DOHH2 (cell line): Measurements from ENCODE around the gene SMURF2.

Experiments
- H3F3A ChIP-seq: fragments of 200-600 bp; sonication (generic), shearing (Covaris generic); 2 replicates; pipeline ENCODE4 v1.6.0; 2016; ENCODE audit warnings: antibody characterized with exemption, mild to moderate bottlenecking; ENCODE audit not compliant: control insufficient read depth, insufficient read depth
- H3K27ac ChIP-seq: fragments of 200-600 bp; sonication (generic); 2 replicates; pipeline ENCODE4 v1.5.1; 2014; ENCODE audit warnings: low read depth, mild to moderate bottlenecking, low read length, moderate library complexity
- H3K27me3 ChIP-seq: fragments of 200-600 bp; sonication (generic); 2 replicates; pipeline ENCODE4 v1.6.1; 2014; ENCODE audit warnings: mild to moderate bottlenecking, low read length, mixed read lengths; ENCODE audit not compliant: control insufficient read depth
- H3K36me3 ChIP-seq: fragments of 200-600 bp; sonication (generic); 2 replicates; pipeline ENCODE4 v1.6.1; 2014; ENCODE audit warnings: mild to moderate bottlenecking, low read length, moderate library complexity, mixed read lengths; ENCODE audit not compliant: control insufficient read depth
- H3K4me1 ChIP-seq: fragments of 200-600 bp; sonication (generic); 2 replicates; pipeline ENCODE4 v1.6.1; 2014; ENCODE audit warnings: mild to moderate bottlenecking, low read length, mixed read lengths; ENCODE audit not compliant: control insufficient read depth
- H3K4me2 ChIP-seq: fragments of 200-600 bp; sonication (generic); 2 replicates; pipeline ENCODE4 v1.6.0; 2014; ENCODE audit warnings: mild to moderate bottlenecking, low read length, moderate library complexity
- H3K4me3 ChIP-seq: fragments of 200-600 bp; sonication (generic); 2 replicates; pipeline ENCODE4 v1.5.1; 2014; ENCODE audit warnings: mild to moderate bottlenecking, low read length, mixed read lengths
- H3K79me2 ChIP-seq: fragments of 200-600 bp; sonication (generic); 2 replicates; pipeline ENCODE4 v1.6.1; 2014; ENCODE audit warnings: mild to moderate bottlenecking, low read length, mixed read lengths; ENCODE audit not compliant: control insufficient read depth
- H3K9me2 ChIP-seq: fragments of 200-600 bp; sonication (generic); replicated peaks from 2 replicates; pipeline ENCODE4 v1.6.1; 2014; ENCODE audit warnings: mild to moderate bottlenecking, low read length, mixed read lengths; ENCODE audit not compliant: control insufficient read depth
- H3K9me3 ChIP-seq: fragments of 200-600 bp; sonication (generic); 2 replicates; pipeline ENCODE4 v1.6.1; 2014; ENCODE audit warnings: antibody characterized with exemption, low read length, mixed read lengths; ENCODE audit not compliant: control insufficient read depth, insufficient read depth
- H4K20me1 ChIP-seq: fragments of 200-600 bp; sonication (generic); 2 replicates; pipeline ENCODE4 v1.6.0; 2014; ENCODE audit warnings: low read depth, mild to moderate bottlenecking, antibody characterized with exemption, low read length, moderate library complexity; ENCODE audit not compliant: control insufficient read depth, insufficient read depth
- CTCF ChIP-seq: fragments of 200-600 bp; sonication (generic); IDR thresholded peaks from one replicate; pipeline ENCODE4 v1.5.1; 2014; ENCODE audit warnings: antibody characterized with exemption, mild to moderate bottlenecking, low read depth, low read length; ENCODE audit not compliant: poor library complexity, severe bottlenecking
- EZH2phosphoT487 ChIP-seq: fragments of 200-600 bp; sonication (generic); IDR thresholded peaks from 2 replicates; pipeline ENCODE4 v1.6.1; 2017; ENCODE audit warnings: borderline replicate concordance, mild to moderate bottlenecking, antibody characterized with exemption, low read length, moderate library complexity, mixed read lengths

The SMURF2 gene

GRCh38 chr17:64591944-64592343 is 70.2 kb downstream of the SMURF2 start:
- H3K27me3 ChIP-seq = no peaks in the 10 kb centered on the region
- no peaks in the 10 kb centered on the region for H3F3A ChIP-seq
- no peaks in the 10 kb centered on the region for H3K4me1 ChIP-seq
- no peaks in the 10 kb centered on the region for H3K9me2 ChIP-seq
- no peaks in the 10 kb centered on the region for H4K20me1 ChIP-seq
- no peaks in the 10 kb centered on the region for H3K9me3 ChIP-seq
- H3K27ac ChIP-seq = no peak overlapping the region
- TF ChIP-seq CTCF = no peak
- TF ChIP-seq EZH2phosphoT487 = no peak
- H3K36me3 ChIP-seq = peaks cover 14% of the 10 kb centered on the region
- no peak overlapping the region for H3K4me3 ChIP-seq
- H3K4me2 ChIP-seq = no peak overlapping the region
- H3K79me2 ChIP-seq = no peaks in the 10 kb centered on the region

GRCh38 chr17:64585146-64585545 is 77.0 kb downstream of the SMURF2 start:
- H3K9me3 ChIP-seq = no peaks in the 10 kb centered on the region
- H3K4me3 ChIP-seq = no peak overlapping the region
- peaks cover 14% of the 10 kb centered on the region for H3K36me3 ChIP-seq
- no peaks in the 10 kb centered on the region for H3K79me2 ChIP-seq
- H3K4me2 ChIP-seq = no peak overlapping the region
- H3F3A ChIP-seq = no peaks in the 10 kb centered on the region
- TF ChIP-seq CTCF (no peak), EZH2phosphoT487 (no peak)
- H3K4me1 ChIP-seq = no peaks in the 10 kb centered on the region
- no peak overlapping the region for H3K27ac ChIP-seq
- no peaks in the 10 kb centered on the region for H4K20me1 ChIP-seq
- H3K9me2 ChIP-seq = no peaks in the 10 kb centered on the region
- H3K27me3 ChIP-seq = no peaks in the 10 kb centered on the region

- Histone ChIP-seq H3K4me2 (no peak overlapping the region), H3K36me3 (peaks cover 19% of the 10 kb centered on the region), H3K27ac (no peak overlapping the region), H3F3A (no peaks in the 10 kb centered on the region), H3K79me2 (no peaks in the 10 kb centered on the region), H3K4me1 (no peaks in the 10 kb centered on the region), H4K20me1 (no peaks in the 10 kb centered on the region), H3K9me3 (no peaks in the 10 kb centered on the region), H3K9me2 (no peaks in the 10 kb centered on the region), H3K4me3 (no peak overlapping the region), H3K27me3 (no peaks in the 10 kb centered on the region)
- no peak for TF ChIP-seq CTCF
- TF ChIP-seq EZH2phosphoT487 = no peak
Observed at GRCh38 chr17:64583038-64583437, 79.1 kb downstream of the SMURF2 start.
